GM08714 (cell line): Measurements from ENCODE around the gene PALLD.
"Not testable (repeated sequence)": the region's sequence is repeated elsewhere in the genome, so short reads cannot be mapped to it uniquely, and the experiment has no call there.

Source experiments
- H3K4me3 ChIP-seq: fragments of 200-500 bp; sonication (Bioruptor generic); 2 replicates; pipeline ENCODE4 v1.5.1; 2014; ENCODE audit warnings: mild to moderate bottlenecking, low read length, inconsistent platforms
- ZNF274 ChIP-seq: IDR thresholded peaks from 2 replicates; pipeline ENCODE4 v1.6.1; 2012; ENCODE audit warnings: mild to moderate bottlenecking, low read depth, low read length

Gene PALLD

GRCh38 chr4:168931215-168931650, 434.4 kb downstream of the PALLD start:
- no peak for TF ChIP-seq ZNF274
- H3K4me3 ChIP-seq, result no peak overlapping the region

GRCh38 chr4:168932138-168932537, 435.3 kb downstream of the PALLD start:
- no peak overlapping the region for H3K4me3 ChIP-seq
- TF ChIP-seq ZNF274, result no peak

- no peak for TF ChIP-seq ZNF274
- H3K4me3 ChIP-seq, result no peak overlapping the region
Observed at GRCh38 chr4:168933423-168933822, 436.6 kb downstream of the PALLD start.

GRCh38 chr4:168937473-168937872, 440.6 kb downstream of the PALLD start:
- H3K4me3 ChIP-seq, result not testable (repeated sequence)

- H3K4me3 ChIP-seq, result no peak overlapping the region
- TF ChIP-seq ZNF274, result no peak
Observed at GRCh38 chr4:168942985-168943384, 446.1 kb downstream of the PALLD start.

- no peak overlapping the region for H3K4me3 ChIP-seq
- TF ChIP-seq ZNF274, result no peak
Observed at GRCh38 chr4:168945291-168945690, 448.4 kb downstream of the PALLD start.

GRCh38 chr4:168952821-168953246, 456.0 kb downstream of the PALLD start:
- H3K4me3 ChIP-seq, result not testable (repeated sequence)

- no peak for TF ChIP-seq ZNF274
- H3K4me3 ChIP-seq, result no peak overlapping the region
Observed at GRCh38 chr4:168955674-168956073, 458.8 kb downstream of the PALLD start.

GRCh38 chr4:168960716-168961115, 463.9 kb downstream of the PALLD start:
- no peak for TF ChIP-seq ZNF274
- no peak overlapping the region for H3K4me3 ChIP-seq

- no peak for TF ChIP-seq ZNF274
- no peak overlapping the region for H3K4me3 ChIP-seq
Observed at GRCh38 chr4:168972596-168972995, 475.7 kb downstream of the PALLD start.
